HG03060 (cell line): ENCODE results near the gene ZC3H12C.
"Not testable (repeated sequence)": the region's sequence is repeated elsewhere in the genome, so short reads cannot be mapped to it uniquely, and the experiment has no call there.

Experiments
- ATAC-seq: cut with Tn5 transposase; IDR thresholded peaks from one replicate; pipeline ENCODE4 v1.9.1; 2021; ENCODE audit warnings: low read depth, moderate number of reproducible peaks; ENCODE audit not compliant: unreplicated experiment

The ZC3H12C gene

DNA sequence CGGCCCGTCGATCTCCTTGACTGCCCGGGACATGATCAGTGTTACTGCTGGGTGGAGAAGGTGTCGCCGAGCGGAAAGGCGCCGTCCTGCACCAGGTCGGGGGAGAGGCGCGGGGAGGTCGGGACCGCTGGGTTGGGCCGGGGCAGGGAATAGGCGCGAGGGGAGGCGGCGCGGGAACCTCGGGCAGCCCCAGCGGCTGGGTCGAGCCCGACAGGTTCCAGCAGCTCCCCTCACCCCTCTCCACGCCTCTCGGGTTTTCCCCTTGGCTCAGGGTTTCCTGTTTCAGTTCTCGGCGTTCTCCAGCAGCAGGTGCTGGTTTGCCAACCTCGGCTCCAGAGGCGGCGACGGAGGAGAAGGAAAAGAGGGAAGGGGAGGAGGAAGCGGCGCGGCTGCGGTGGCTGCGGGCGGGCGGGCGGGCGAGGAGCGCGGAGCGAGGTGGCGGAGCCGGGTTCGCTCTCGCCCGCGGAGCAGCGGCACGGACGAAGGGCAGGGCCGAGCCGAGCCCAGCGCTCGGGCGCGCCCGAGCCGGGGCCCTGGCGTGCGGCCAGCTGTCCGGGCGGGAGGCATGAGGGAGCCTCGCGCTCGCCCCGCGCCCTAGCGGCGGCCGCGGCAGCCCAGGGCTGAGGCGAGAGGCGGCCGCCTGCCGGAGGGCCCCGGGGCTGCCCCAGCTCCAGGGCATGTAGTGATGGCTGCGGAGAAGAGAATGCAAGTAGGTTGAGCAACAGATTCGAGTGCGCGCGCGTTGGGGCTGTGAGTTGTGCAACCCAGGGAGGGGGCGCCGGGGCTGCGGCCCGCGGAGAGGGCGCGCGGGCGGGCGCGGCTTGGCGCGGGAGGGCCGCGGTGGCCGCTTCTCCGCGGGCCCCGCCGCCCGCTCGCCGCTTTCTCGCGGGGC is at the start of gene ZC3H12C:
ZC3H12C (plus strand) TSS at position 878 of the 892 bp plus-strand sequence. CDS start 20 bp downstream, outside the sequence.
- peak; percentile 40 for ATAC-seq

- ATAC-seq = no peak
Measured at GRCh38 chr11:110044226-110044968, 48.8 kb upstream of the ZC3H12C start.

GRCh38 chr11:110046775-110047380 is 46.3 kb upstream of the ZC3H12C start:
- ATAC-seq = no peak

DNA sequence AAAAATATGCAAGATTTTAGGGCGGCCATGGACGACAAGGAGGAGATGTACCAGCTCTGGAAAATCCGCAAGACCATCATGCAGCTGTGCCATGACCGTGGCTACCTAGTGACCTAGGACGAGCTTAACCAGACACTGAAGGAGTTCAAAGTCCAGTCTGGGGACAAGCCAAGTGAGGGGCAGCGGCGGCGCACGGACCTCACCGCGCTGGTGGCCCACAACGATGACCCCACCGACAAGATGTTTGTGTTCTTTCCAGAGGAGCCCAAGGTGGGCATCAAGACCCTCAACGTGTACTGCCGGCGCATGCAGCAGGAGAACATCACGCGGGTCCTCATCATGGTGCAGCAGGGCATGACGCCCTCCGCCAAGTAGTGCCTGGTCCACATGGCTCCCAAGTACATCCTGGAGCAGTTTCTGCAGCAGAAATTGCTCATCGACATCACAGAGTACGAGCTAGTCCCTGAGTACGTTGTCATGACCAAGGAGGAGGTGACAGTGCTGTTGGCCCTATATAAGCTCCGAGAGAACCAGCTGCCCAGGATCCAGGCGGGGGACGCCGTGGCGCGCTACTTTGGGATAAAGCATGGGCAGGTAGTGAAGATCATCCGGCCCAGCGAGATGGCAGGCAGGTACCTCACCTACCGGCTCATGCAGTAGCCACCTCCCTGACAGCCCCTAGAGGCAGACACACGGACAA is 43.5 kb upstream of the ZC3H12C start:
- no peak for ATAC-seq

- ATAC-seq = no peak
Measured at GRCh38 chr11:110050201-110050506, 43.0 kb upstream of the ZC3H12C start.

GRCh38 chr11:110053848-110054414 is 39.3 kb upstream of the ZC3H12C start:
- no peak for ATAC-seq

- no peak for ATAC-seq
Measured at GRCh38 chr11:110056956-110057355, 36.2 kb upstream of the ZC3H12C start.

- no peak for ATAC-seq
Measured at GRCh38 chr11:110059706-110060463, 33.3 kb upstream of the ZC3H12C start.

GRCh38 chr11:110061296-110061695 is 31.9 kb upstream of the ZC3H12C start:
- ATAC-seq = no peak

GRCh38 chr11:110062247-110062646 is 30.9 kb upstream of the ZC3H12C start:
- no peak for ATAC-seq

- no peak for ATAC-seq
Measured at GRCh38 chr11:110065189-110065588, 28.0 kb upstream of the ZC3H12C start.

DNA sequence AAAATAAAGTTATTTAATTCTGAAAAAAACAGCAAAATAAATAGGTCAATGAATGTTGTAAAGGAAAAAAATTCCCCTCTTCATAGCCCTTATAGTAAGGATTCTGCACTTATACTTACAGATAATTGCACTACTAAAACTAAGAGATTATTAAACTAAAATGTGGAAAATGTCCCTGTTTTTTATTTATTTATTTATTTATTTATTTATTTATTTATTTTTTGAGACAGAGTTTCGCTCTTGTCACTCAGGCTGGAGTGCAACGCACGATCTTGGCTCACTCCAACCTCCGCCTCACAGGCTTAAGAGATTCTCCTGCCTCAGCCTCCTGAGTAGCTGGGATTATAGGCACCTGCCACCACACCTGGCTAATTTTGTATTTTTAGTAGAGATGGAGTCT is 25.2 kb upstream of the ZC3H12C start:
- not testable (repeated sequence) for ATAC-seq

DNA sequence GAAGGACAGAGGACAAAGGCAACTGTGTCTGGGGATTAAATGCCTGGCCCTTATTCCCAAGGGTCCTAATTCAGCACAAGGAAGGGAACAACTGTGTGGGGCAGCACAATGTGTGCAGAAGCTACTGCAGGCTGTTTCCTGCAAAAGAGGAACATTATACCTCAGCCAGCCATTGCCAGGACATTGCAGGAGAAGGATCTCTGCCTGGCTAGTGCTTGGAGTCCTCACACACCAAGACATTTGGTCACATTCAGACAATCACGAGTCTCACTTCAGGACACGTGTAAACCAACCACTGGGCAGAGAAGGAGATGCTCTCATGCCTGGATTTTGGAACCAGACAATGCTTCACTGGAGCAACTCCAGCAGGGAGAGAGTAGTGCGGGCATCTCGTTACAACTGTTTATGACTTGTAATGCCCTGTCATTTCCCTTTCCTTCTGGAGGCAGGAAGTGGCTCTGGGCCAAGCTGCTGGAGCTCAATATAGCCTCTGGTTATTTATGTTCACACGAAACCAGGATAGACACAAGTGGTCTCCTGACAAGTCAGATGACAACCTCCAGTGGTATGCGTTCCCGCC is 23.9 kb upstream of the ZC3H12C start:
- no peak for ATAC-seq

GRCh38 chr11:110070176-110070575 is 23.0 kb upstream of the ZC3H12C start:
- ATAC-seq = no peak

- no peak for ATAC-seq
Measured at GRCh38 chr11:110071197-110071596, 22.0 kb upstream of the ZC3H12C start.

GRCh38 chr11:110072930-110073329 is 20.3 kb upstream of the ZC3H12C start:
- no peak for ATAC-seq

DNA sequence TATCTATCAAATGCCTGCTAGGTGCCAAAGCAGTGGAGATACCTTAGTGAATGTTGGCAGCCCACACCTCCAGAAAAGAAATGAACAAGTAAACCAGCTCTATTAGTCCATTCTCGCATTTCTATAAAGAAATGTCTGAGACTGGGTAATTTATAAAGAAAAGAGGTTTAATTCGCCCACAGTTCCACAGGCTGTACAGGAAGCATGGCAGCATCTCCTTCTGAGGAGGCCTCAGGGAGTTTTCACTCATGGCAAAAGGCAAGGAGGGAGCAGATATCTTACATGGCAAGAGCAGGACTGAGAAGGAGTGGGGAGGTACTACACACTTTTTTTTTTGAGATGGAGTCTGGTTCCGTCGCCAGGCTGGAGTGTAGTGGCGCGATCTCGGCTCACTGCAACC is 18.7 kb upstream of the ZC3H12C start:
- no peak for ATAC-seq

DNA sequence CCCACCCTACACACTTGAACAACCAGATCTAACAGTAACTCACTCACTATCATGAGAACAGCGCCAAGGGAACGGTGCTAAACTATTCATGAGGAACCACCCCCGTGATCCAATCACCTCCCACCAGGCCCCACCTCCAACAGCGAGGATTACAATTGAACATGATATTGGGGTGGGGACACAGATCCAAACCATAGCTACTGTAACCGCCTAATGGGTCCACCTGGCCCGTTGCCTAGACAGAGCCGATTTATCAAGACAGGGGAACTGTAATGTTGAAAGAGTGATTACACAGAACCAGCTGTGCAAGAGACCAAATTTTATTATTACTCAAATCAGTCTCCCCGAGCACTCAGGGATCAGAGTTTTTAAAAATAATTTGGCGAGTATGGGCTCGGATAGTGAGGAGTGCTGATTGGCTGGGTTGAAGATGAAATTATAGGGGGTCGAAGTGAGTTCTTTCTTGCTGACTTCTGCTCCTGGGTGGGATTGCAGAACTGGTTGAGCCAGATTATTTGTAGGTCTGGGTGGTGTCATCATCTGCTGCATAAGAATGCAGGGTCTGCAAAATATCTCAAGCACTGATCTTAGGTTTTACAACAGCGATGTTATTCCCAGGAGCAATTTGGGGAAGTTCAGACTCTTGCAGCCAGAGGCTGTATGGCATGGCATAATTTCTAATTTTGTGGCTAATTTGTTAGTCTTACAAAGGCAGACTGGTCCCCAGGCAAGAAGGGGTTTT is 17.9 kb upstream of the ZC3H12C start:
- no peak for ATAC-seq

- ATAC-seq = no peak
Measured at GRCh38 chr11:110075847-110076208, 17.4 kb upstream of the ZC3H12C start.
